ENCODE measurements around the gene UBQLN4.

DNA sequence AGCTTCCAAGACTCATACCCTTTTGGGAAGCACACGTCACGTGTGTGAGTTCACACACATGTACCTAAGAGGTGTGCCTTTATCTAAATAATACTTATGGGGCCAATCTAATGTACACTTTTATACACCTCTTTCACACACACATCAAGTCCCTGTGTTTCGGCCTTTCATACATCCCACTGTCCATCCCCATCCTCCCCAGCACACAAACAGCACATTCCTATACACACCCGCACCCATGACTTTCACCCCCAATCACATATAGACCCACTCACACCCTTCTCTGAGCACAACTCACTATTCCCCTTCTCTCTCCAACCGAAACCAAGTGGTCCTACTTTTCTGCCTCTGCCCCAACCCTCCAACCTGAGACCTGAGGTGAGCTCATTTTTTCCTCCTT, 25.1 kb upstream of the UBQLN4 start:
- TF ChIP-seq HDGF (IDR thresholded peaks at IDR 0.05; ENCODE audit: borderline replicate concordance) (no peak), NFRKB (IDR thresholded peaks at IDR 0.05) (no peak), FOXA1 (IDR thresholded peaks at IDR 0.05) (no peak), TARDBP (IDR thresholded peaks at IDR 0.05) (no peak), FOXK2 (IDR thresholded peaks at IDR 0.05) (no peak), ARNT (IDR thresholded peaks at IDR 0.05) (no peak), SP1 (IDR thresholded peaks at IDR 0.05) (no peak), BHLHE40 (IDR thresholded peaks at IDR 0.05; ENCODE audit: borderline replicate concordance) (no peak), FOXM1 (IDR thresholded peaks at IDR 0.05; ENCODE audit: borderline replicate concordance) (no peak), L3MBTL2 (conservative IDR thresholded peaks at IDR 0.05) (no peak), ZNF384 (IDR thresholded peaks at IDR 0.05) (no peak), ELF4 (IDR thresholded peaks at IDR 0.05) (no peak), CTBP1 (IDR thresholded peaks at IDR 0.05; ENCODE audit: borderline replicate concordance) (no peak), SUZ12 (IDR thresholded peaks at IDR 0.05) (no peak)
